HEK293T (cell line): ENCODE measurements around the gene TP63.

Experiments used
- ARNT ChIP-seq: fragments of 450-650 bp; IDR thresholded peaks from 2 replicates; pipeline ENCODE4 v1.6.1; 2017; ENCODE audit warnings: mild to moderate bottlenecking
- BHLHE40 ChIP-seq: fragments of 450-650 bp; IDR thresholded peaks from 2 replicates; pipeline ENCODE4 v1.6.1; 2016; ENCODE audit warnings: mild to moderate bottlenecking, moderate library complexity, borderline replicate concordance
- CTBP1 ChIP-seq: fragments of 450-650 bp; IDR thresholded peaks from 2 replicates; pipeline ENCODE4 v1.6.1; 2016; ENCODE audit warnings: borderline replicate concordance
- ELF4 ChIP-seq: fragments of 450-650 bp; IDR thresholded peaks from 2 replicates; pipeline ENCODE4 v1.6.1; 2017; ENCODE audit warnings: antibody characterized with exemption
- FOXA1 ChIP-seq: fragments of 450-650 bp; IDR thresholded peaks from 2 replicates; pipeline ENCODE4 v1.6.1; 2016; ENCODE audit warnings: mild to moderate bottlenecking
- FOXK2 ChIP-seq: fragments of 450-650 bp; IDR thresholded peaks from 2 replicates; pipeline ENCODE4 v1.6.1; 2016; ENCODE audit warnings: mild to moderate bottlenecking
- FOXM1 ChIP-seq: fragments of 450-650 bp; IDR thresholded peaks from 2 replicates; pipeline ENCODE4 v1.6.1; 2017; ENCODE audit warnings: mild to moderate bottlenecking, borderline replicate concordance
- HDGF ChIP-seq: fragments of 450-650 bp; IDR thresholded peaks from 2 replicates; pipeline ENCODE4 v1.6.1; 2017; ENCODE audit warnings: antibody characterized with exemption, borderline replicate concordance
- NFRKB ChIP-seq: fragments of 450-650 bp; IDR thresholded peaks from 2 replicates; pipeline ENCODE4 v1.6.1; 2016; ENCODE audit warnings: mild to moderate bottlenecking, moderate library complexity
- SP1 ChIP-seq: fragments of 450-650 bp; IDR thresholded peaks from 2 replicates; pipeline ENCODE4 v1.6.1; 2017
- SUZ12 ChIP-seq: fragments of 450-650 bp; IDR thresholded peaks from 2 replicates; pipeline ENCODE4 v1.6.1; 2016; ENCODE audit warnings: mild to moderate bottlenecking
- TARDBP ChIP-seq: fragments of 450-650 bp; IDR thresholded peaks from 2 replicates; pipeline ENCODE4 v1.6.1; 2016
- ZNF384 ChIP-seq: fragments of 450-650 bp; IDR thresholded peaks from 2 replicates; pipeline ENCODE4 v1.6.1; 2016
- TF ChIP-seq, protein P1 (sequence below): fragments of 450-650 bp; IDR thresholded peaks from 2 replicates; pipeline ENCODE4 v1.6.1; 2016

DNA sequence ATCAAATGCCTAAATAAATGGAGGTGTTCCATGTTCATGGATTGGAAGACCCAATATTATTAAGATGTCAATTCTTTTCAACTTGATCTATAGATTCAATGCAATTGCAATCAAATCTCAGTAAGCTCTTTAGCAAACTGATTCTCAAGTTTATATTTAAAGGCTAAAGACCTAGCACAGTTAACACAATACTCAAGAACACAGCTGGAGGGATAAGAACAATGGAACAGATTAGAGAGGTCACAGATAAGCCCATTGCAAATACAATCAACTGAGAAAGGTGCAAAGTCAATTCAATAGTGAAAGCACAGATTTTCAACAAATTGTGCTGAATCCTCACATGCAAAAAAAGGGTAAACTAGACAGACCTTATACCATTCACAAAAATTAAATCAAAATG lies 290.6 kb downstream of the TP63 start:
- TF ChIP-seq SUZ12 (no peak), FOXK2 (no peak), TARDBP (no peak), ELF4 (no peak), ZNF384 (no peak), HDGF (no peak), ARNT (no peak), FOXM1 (no peak), SP1 (no peak), BHLHE40 (no peak), FOXA1 (no peak), NFRKB (no peak), CTBP1 (no peak)
- TF ChIP-seq, protein P1, sequence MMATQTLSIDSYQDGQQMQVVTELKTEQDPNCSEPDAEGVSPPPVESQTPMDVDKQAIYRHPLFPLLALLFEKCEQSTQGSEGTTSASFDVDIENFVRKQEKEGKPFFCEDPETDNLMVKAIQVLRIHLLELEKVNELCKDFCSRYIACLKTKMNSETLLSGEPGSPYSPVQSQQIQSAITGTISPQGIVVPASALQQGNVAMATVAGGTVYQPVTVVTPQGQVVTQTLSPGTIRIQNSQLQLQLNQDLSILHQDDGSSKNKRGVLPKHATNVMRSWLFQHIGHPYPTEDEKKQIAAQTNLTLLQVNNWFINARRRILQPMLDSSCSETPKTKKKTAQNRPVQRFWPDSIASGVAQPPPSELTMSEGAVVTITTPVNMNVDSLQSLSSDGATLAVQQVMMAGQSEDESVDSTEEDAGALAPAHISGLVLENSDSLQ, result no peak
